ENCODE measurements around the gene ZDHHC22. TPM values are rescaled to one million over a fixed set of nuclear protein-coding genes. Genes with fewer than 3 reads are reported as not detected.
A peak's percentile ranks its signal among the peaks of the same experiment; 100 is the strongest.

ZDHHC22 gene
- total RNA-seq, 4 donors from 2014 or later = 0.12 to 0.40 TPM; not detected in 2

- peaks cover 0 to 31% (median 14%) of the 10 kb centered on the region in 3 donors for H3K4me1 ChIP-seq
- H3K27me3 ChIP-seq = peaks cover 100% of the 10 kb centered on the region
- no peak for ATAC-seq
- no peaks in the 10 kb centered on the region for H3K9me3 ChIP-seq
- TF ChIP-seq POLR2A (IDR thresholded peaks at IDR 0.05) = no peak
- TF ChIP-seq EP300 (IDR thresholded peaks at IDR 0.05) = no peak
- no peak for TF ChIP-seq POLR2AphosphoS5 (IDR thresholded peaks at IDR 0.05)
- TF ChIP-seq CTCF (IDR thresholded peaks at IDR 0.05) = no peak
- WGBS, 2 donors (ENCODE audit: low coverage in 1 of 2) = 2% methylated on average over 9 to 12 of the region's 67 CpGs
- peak overlapping the region in 1 of 2 donors; percentile 47 for H3K4me3 ChIP-seq
- no peak overlapping the region for H3K27ac ChIP-seq
- H3K36me3 ChIP-seq = no peaks in the 10 kb centered on the region
Measured at GRCh38 chr14:77140359-77141213, 1.0 kb downstream of the ZDHHC22 start.

GRCh38 chr14:77139540-77140358, 1.8 kb downstream of the ZDHHC22 start:
- Histone ChIP-seq H3K9me3 (no peaks in the 10 kb centered on the region), H3K4me1 (peaks cover 0 to 31% (median 14%) of the 10 kb centered on the region in 3 donors), H3K27me3 (peaks cover 100% of the 10 kb centered on the region), H3K36me3 (no peaks in the 10 kb centered on the region), H3K27ac (no peak overlapping the region), H3K4me3 (no peak overlapping the region)
- 7 to 20% methylated on average over 2 to 5 of the region's 52 CpGs for WGBS, 2 donors (ENCODE audit: low coverage in 1 of 2)
- TF ChIP-seq POLR2A (IDR thresholded peaks at IDR 0.05) (no peak), POLR2AphosphoS5 (IDR thresholded peaks at IDR 0.05) (no peak), EP300 (IDR thresholded peaks at IDR 0.05) (no peak), CTCF (IDR thresholded peaks at IDR 0.05) (peak in 1 of 4 experiments; percentile 36)
- ATAC-seq = peak; percentile 19

GRCh38 chr14:77139022-77139421, 2.6 kb downstream of the ZDHHC22 start:
- Histone ChIP-seq H3K4me1 (peaks cover 0 to 31% (median 14%) of the 10 kb centered on the region in 3 donors), H3K27me3 (peaks cover 100% of the 10 kb centered on the region), H3K4me3 (no peak overlapping the region), H3K36me3 (no peaks in the 10 kb centered on the region), H3K9me3 (no peaks in the 10 kb centered on the region), H3K27ac (no peak overlapping the region)
- no peak for TF ChIP-seq POLR2AphosphoS5 (IDR thresholded peaks at IDR 0.05)
- no peak for TF ChIP-seq POLR2A (IDR thresholded peaks at IDR 0.05)
- no peak for TF ChIP-seq EP300 (IDR thresholded peaks at IDR 0.05)
- TF ChIP-seq CTCF (IDR thresholded peaks at IDR 0.05) = no peak
- no peak for ATAC-seq
- 80 to 88% methylated on average over 5 to 8 of the region's 15 CpGs for WGBS, 2 donors (ENCODE audit: low coverage in 1 of 2)

GRCh38 chr14:77133720-77134338, 7.8 kb downstream of the ZDHHC22 start:
- no peak for ATAC-seq
- peaks cover 89% of the 10 kb centered on the region for H3K27me3 ChIP-seq

More at GRCh38 chr14:77133720-77134338, 7.8 kb downstream of the ZDHHC22 start:
- Histone ChIP-seq H3K4me3 (no peak overlapping the region), H3K4me1 (no peaks in the 10 kb centered on the region), H3K27ac (no peak overlapping the region), H3K9me3 (no peaks in the 10 kb centered on the region), H3K36me3 (no peaks in the 10 kb centered on the region)
- TF ChIP-seq EP300 (IDR thresholded peaks at IDR 0.05) = no peak
- no peak for TF ChIP-seq POLR2AphosphoS5 (IDR thresholded peaks at IDR 0.05)
- no peak for TF ChIP-seq POLR2A (IDR thresholded peaks at IDR 0.05)
- TF ChIP-seq CTCF (IDR thresholded peaks at IDR 0.05) = no peak
- WGBS, 2 donors (ENCODE audit: low coverage in 1 of 2) = 5% methylated on average over 10 of the region's 22 CpGs; no CpG with 5 or more reads in 1 of the 2 donors
